Kidney capillary endothelial cell (primary cell): ENCODE data around the gene DYNC1LI1.
A peak's percentile ranks its signal among the peaks of the same experiment; 100 is the strongest.
"Not testable (repeated sequence)": the region's sequence is repeated elsewhere in the genome, so short reads cannot be mapped to it uniquely, and the experiment has no call there.

ENCODE experiments used
- DNase-seq: peaks from one replicate; pipeline ENCODE4 v3.0.0-alpha.2; 2018; ENCODE audit warnings: low spot score

The DYNC1LI1 gene

DNA sequence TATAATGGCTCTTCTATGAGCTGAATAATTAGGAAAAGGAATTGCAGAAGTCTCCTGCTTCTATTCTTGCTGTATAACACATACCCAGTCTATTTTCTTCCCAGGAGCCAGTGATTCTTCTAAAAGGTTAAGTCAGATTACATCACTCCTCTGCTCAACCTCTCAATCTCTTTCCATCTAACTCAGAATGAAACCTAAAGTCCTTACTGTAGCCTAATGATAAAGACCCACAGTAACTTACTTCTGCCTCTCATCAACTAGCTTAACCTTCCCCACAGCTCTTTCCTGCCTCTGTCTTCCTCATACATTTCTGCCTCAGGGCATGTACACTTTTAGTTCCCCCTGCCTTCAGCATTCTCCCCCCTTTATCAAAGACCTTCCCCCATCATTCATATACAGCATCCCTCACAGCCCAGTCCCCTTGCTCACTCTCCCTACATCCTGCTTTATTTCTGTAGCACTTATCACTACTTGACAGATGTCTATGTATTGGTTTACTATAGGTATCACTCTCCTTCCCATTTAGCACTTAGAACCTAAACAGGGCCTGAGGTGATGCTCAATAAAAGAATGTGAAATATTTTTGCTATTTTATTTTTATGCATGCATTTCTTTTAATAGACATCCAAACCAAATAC lies 39.5 kb downstream of the DYNC1LI1 start:
- DNase-seq: no peak

GRCh38 chr3:32525720-32526119 lies 44.9 kb downstream of the DYNC1LI1 start:
- DNase-seq: no peak

DNA sequence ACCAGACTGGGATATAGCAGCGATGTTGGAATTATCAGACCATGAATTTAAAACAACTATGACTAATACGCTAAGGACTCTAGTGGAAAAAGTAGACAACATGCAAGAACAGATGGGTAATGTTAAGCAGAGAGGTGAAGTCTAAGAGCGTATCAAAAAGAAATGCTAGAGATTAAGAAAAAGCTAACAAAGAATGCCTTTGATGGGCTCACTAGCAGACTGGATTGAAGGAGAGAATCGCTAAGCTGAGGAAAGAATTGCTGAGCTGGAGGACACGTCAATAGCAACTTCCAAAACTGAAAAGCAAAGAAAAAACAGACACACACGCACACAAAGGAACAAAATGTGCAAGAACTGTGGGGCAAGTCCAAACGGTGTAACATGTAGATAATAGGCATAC lies 48.0 kb downstream of the DYNC1LI1 start:
- no peak for DNase-seq

GRCh38 chr3:32518921-32519320 lies 51.7 kb downstream of the DYNC1LI1 start:
- DNase-seq: not testable (repeated sequence)

DNA sequence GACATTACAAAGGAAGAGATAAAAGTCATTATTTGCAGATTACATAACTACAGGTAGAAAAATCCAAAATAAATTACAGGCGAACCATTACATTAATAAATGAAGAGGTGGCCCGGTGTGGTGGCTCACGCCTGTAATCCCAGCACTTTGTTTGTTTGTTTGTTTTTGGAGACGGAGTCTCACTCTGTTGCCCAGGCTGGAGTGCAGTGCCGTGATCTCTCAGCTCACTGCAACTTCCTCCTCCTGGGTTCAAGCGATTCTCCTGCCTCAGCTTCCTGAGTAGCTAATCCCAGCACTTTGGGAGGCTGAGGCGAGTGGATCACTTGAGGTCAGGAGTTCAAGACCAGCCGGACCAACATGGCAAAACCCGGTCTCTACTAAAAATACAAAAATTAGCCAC lies 53.9 kb downstream of the DYNC1LI1 start:
- DNase-seq: not testable (repeated sequence)

DNA sequence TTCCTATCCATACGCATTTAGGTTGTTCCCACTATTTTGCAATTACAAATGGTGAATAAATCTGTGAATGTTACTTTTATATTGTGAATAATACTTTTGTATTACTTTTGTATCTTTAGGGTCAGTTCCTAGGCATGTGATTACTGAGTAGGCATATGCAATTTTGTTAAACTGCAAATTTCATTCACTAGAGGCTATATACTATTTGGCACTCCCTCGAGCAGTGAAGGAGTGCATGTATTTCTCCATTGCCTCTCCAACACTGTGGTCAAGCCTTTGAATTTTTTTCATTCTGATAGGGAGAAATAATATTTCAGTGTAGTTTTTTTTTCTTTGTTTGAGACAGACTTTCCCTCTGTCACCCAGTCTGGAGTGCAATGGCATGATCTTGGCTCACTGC lies 59.7 kb downstream of the DYNC1LI1 start:
- DNase-seq: no peak

GRCh38 chr3:32510075-32510724 lies 60.5 kb downstream of the DYNC1LI1 start:
- DNase-seq: peak; percentile 55

GRCh38 chr3:32508711-32509110 lies 61.9 kb downstream of the DYNC1LI1 start:
- no peak for DNase-seq

- DNase-seq: no peak
Observed at GRCh38 chr3:32506466-32506865, 64.2 kb downstream of the DYNC1LI1 start.

DNA sequence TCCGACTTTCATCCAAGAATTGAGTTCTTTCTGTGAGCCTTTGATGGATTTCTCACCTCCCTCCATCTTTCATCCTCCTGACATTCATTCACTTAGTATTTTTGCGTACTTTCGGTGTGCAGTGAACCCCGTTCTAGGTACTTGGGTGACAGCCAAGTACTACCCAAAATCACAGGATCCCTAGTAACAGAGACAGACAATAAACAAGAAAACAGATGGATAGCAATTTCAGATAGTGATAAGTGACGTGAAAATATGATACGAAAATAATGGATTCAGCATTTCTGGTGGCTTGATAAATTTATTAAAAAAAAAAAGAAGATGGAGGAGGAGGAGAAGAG lies 67.7 kb downstream of the DYNC1LI1 start:
- no peak for DNase-seq

- DNase-seq: peak; percentile 50
Observed at GRCh38 chr3:32502118-32502945, 68.3 kb downstream of the DYNC1LI1 start, which contains the start of gene CMTM6. TSS of gene CMTM6 (minus strand) at chr3:32502852. CDS start at chr3:32502745, 107 bp downstream.

- DNase-seq: no peak
Observed at GRCh38 chr3:32501783-32502117, 68.9 kb downstream of the DYNC1LI1 start.

GRCh38 chr3:32500880-32501782 lies 69.5 kb downstream of the DYNC1LI1 start:
- no peak for DNase-seq

GRCh38 chr3:32500231-32500630 lies 70.4 kb downstream of the DYNC1LI1 start:
- DNase-seq: no peak

GRCh38 chr3:32499585-32499984 lies 71.1 kb downstream of the DYNC1LI1 start:
- DNase-seq: no peak

GRCh38 chr3:32498992-32499391 lies 71.7 kb downstream of the DYNC1LI1 start:
- no peak for DNase-seq

- DNase-seq: no peak
Observed at GRCh38 chr3:32498252-32498651, 72.4 kb downstream of the DYNC1LI1 start.

DNA sequence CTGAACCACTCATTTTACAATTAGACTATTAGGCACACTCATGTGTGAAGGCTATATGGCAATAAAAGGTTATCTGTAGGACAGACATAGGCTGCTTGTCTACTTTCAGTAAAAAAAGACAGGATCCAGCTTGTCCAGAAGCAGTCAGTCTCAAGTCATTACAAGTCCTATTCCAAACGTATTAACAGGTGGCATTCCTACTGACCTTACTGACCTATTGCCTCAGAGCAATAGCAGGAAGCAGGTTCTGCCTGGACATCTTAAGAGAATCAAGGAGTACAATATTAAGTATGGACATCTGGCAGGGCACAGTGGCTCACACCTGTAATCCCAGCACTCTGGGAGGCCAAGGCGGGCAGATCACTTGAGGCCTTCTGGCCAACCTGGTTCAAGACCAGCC lies 75.0 kb downstream of the DYNC1LI1 start:
- DNase-seq: no peak

DNA sequence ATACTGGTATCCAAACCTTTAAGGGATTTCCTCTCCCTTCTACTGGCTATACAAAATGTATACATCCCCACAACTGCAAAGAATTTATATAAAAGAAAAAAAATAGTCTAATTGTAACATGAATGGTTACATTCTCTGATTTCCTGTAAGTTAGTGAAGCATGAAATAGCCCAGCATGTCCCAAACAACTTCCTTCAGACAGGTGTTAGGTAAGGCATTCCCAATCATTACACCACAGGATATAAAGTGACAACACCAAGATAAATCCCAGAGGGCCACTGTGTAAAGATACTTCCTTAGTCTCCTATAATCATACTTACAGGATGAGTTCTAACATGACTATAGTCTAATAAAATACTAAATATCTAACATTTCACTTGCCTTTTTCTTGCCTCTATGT lies 75.6 kb downstream of the DYNC1LI1 start:
- no peak for DNase-seq

GRCh38 chr3:32493437-32494414 lies 76.9 kb downstream of the DYNC1LI1 start:
- no peak for DNase-seq
